K562 (cell line): ENCODE measurements around the gene HNRNPDL. TPM values are rescaled to one million over a fixed set of nuclear protein-coding genes. Genes with fewer than 3 reads are reported as not detected.

Source experiments
- ATAC-seq: fragments of 200-7000 bp; cut with Tn5 transposase; 3 replicates; pipeline ENCODE4 v1.9.1; 2020; ENCODE audit warnings: moderate library complexity
- BruUV-seq: library from RNA; stranded (reverse); fragments of 400-500 nt; replicated peaks from 2 replicates; lab custom pipeline; 2021; lab: Mats Ljungman, UMichigan
- CTCF ChIA-PET: fragments of 300-600 bp; formaldehyde crosslinking; extraction: SDS; loops from one replicate; lab custom pipeline; 2021; ENCODE audit warnings: low intra/inter-chr PET ratio; lab: Yijun Ruan, JAX
- POLR2A ChIA-PET: fragments of 300-600, 350-650 bp; sonication (Branson Sonifier 250); formaldehyde crosslinking; extraction: SDS; loops from one replicate; lab custom pipeline; 2021; ENCODE audit warnings: antibody characterized with exemption, inconsistent platforms; lab: Yijun Ruan, JAX
- DNase-seq, 4 experiments: peaks; one replicate each; pipeline versions ENCODE4 v3.0.0 to v3.0.0-alpha.2; 2011 to 2018; ENCODE audit warnings: low spot score in 3 of 4, mixed read lengths in 3 of 4; ENCODE audit errors: extremely low read depth in 1 of 4
- FAIRE-seq: peaks from 2 replicates; lab custom pipeline; 2011; peaks lifted over from hg19 to GRCh38; lab: Jason Lieb, UNC
- H2AFZ ChIP-seq: 2 replicates; pipeline ENCODE4 v1.6.0; 2011; ENCODE audit warnings: low read depth, low read length, control low read depth, inconsistent platforms
- H3K27ac ChIP-seq: fragments of 200-600 bp; 3 replicates; pipeline ENCODE4 v1.8.0; 2011; ENCODE audit warnings: low read depth, mild to moderate bottlenecking, control low read depth, inconsistent platforms, low read length, moderate library complexity, mixed read lengths; ENCODE audit errors: extremely low read depth
- H3K27me3 ChIP-seq, 2 experiments: fragments of 300-600 bp in 1 of 2; 2 replicates in 1 of 2; 3 replicates in 1 of 2; pipeline versions ENCODE4 v1.6.0 to v1.8.0; 2011; ENCODE audit warnings: inconsistent platforms in 2 of 2, low read length in 2 of 2, mild to moderate bottlenecking in 1 of 2, mixed read lengths in 1 of 2, moderate library complexity in 1 of 2; ENCODE audit not compliant: control insufficient read depth in 2 of 2, insufficient read depth in 2 of 2
- H3K36me3 ChIP-seq: fragments of 300-600 bp; 3 replicates; pipeline ENCODE4 v1.8.0; 2011; ENCODE audit warnings: mild to moderate bottlenecking, low read length, inconsistent platforms; ENCODE audit not compliant: control insufficient read depth, insufficient read depth
- H3K4me1 ChIP-seq, 2 experiments: fragments of 200-600 bp in 1 of 2; replicated peaks in 1 of 2; 2 replicates in 1 of 2; 3 replicates in 1 of 2; pipeline versions ENCODE4 v1.5.1 to v1.8.0; 2011; ENCODE audit warnings: inconsistent platforms in 2 of 2, low read length in 2 of 2, mild to moderate bottlenecking in 1 of 2, mixed read lengths in 1 of 2, moderate library complexity in 1 of 2; ENCODE audit not compliant: control insufficient read depth in 2 of 2, insufficient read depth in 2 of 2
- H3K4me2 ChIP-seq: 2 replicates; pipeline ENCODE4 v1.6.1; 2011; ENCODE audit warnings: low read length, control low read depth, inconsistent platforms, mixed read lengths; ENCODE audit not compliant: insufficient read depth
- H3K4me3 ChIP-seq: fragments of 200-600 bp; sonication (generic), shearing (Covaris generic); 2 replicates; pipeline ENCODE4 v1.5.1; 2016; ENCODE audit warnings: control low read depth, inconsistent platforms
- H3K79me2 ChIP-seq: fragments of 200-600 bp; 3 replicates; pipeline ENCODE4 v1.8.0; 2011; ENCODE audit warnings: low read length, inconsistent platforms; ENCODE audit not compliant: control insufficient read depth, insufficient read depth
- H3K9ac ChIP-seq, 2 experiments: 2 replicates each; pipeline versions ENCODE4 v1.6.0 to v1.6.1; 2011; ENCODE audit warnings: low read depth in 2 of 2, low read length in 2 of 2, control low read depth in 1 of 2, inconsistent platforms in 1 of 2, mild to moderate bottlenecking in 1 of 2, mixed read lengths in 1 of 2; ENCODE audit not compliant: insufficient read depth in 1 of 2
- H3K9me1 ChIP-seq: one replicate; pipeline ENCODE4 v1.6.0; 2011; ENCODE audit warnings: inconsistent platforms, mild to moderate bottlenecking, low read length, moderate library complexity; ENCODE audit not compliant: control insufficient read depth, insufficient read depth
- H3K9me3 ChIP-seq: replicated peaks from 2 replicates; pipeline ENCODE4 v1.5.1; 2011; ENCODE audit warnings: low read depth, low read length, inconsistent platforms; ENCODE audit not compliant: control insufficient read depth, insufficient read depth
- H4K20me1 ChIP-seq: replicated peaks from 2 replicates; pipeline ENCODE4 v1.6.1; 2011; ENCODE audit warnings: low read length, inconsistent platforms, mixed read lengths; ENCODE audit not compliant: control insufficient read depth, insufficient read depth
- HNRNPUL1 ChIP-seq: fragments of 200-400 bp; formaldehyde crosslinking; IDR thresholded peaks from 2 replicates; pipeline ENCODE4 v1.6.1; 2017; ENCODE audit warnings: low read length
- RBM15 ChIP-seq: fragments of 200-400 bp; formaldehyde crosslinking; IDR thresholded peaks from 2 replicates; pipeline ENCODE4 v1.6.1; 2018; ENCODE audit warnings: mild to moderate bottlenecking, low read length, moderate library complexity; ENCODE audit not compliant: insufficient read depth
- SPI1 ChIP-seq: IDR thresholded peaks from 2 replicates; pipeline ENCODE4 v1.6.1; 2011; ENCODE audit warnings: low read depth, low read length, control low read depth, borderline replicate concordance
- WGBS: fragments of 100-300 bp; shearing (Covaris generic); methylation state at CpG from one replicate; pipeline ENCODE4 v1.1.6; 2016; ENCODE audit warnings: low coverage, mixed read lengths; ENCODE audit not compliant: insufficient coverage; ENCODE audit errors: missing lambda C conversion rate; 5-methylcytosine and 5-hydroxymethylcytosine counted together
- in situ Hi-C: fragments of 300-500 bp; cut with MboI; formaldehyde crosslinking; loops from 4 replicates; pipeline ENCODE4 v1.15.0; 2018; ENCODE audit warnings: inconsistent platforms, mixed read lengths
- intact Hi-C: fragments of 100-400 bp; cut with micrococcal nuclease; formaldehyde crosslinking; loops from 2 replicates; pipeline ENCODE4 v1.14.2; 2022
- polyA plus RNA-seq, 8 experiments: library from polyadenylated mRNA; depleted of rRNA in 4 of 8; stranded (reverse) in 5 of 8; unstranded in 3 of 8; fragments of >200 nt; fragmentation: Nextera tagmentation in 2 of 8; fragmentation: Illumina TruSeq in 1 of 8; extraction: Ambion mirVana in 2 of 8; extraction: Trizol in 1 of 8; gene quantifications; 2 replicates each; pipeline versions ENCODE4 v1.2.1 to v1.2.3, GENCODE V29; 2011 to 2014; ENCODE audit warnings: inconsistent platforms in 1 of 8, missing spikeins in 1 of 8
- total RNA-seq, 7 experiments: library from RNA; depleted of rRNA in 6 of 7; stranded (reverse); fragments of >200 nt in 6 of 7; fragmentation: Illumina TruSeq in 2 of 7; extraction: Trizol in 2 of 7; gene quantifications; 2 replicates each; pipeline versions ENCODE4 v1.2.1 to v1.2.3, GENCODE V29; 2011 to 2021; ENCODE audit warnings: low replicate concordance in 1 of 7
- TF ChIP-seq, protein P1 (sequence below): sonication (generic); formaldehyde crosslinking; IDR thresholded peaks from 2 replicates; pipeline ENCODE4 v1.8.1; 2023; ENCODE audit warnings: mild to moderate bottlenecking, missing genetic modification reagents, moderate library complexity

The HNRNPDL gene
- total and polyA plus RNA-seq, 9 of the 15 experiments (the other 6 are each of a cell fraction or from before 2014, with no cell fraction given) = 243 to 652 (median 351) TPM

DNA sequence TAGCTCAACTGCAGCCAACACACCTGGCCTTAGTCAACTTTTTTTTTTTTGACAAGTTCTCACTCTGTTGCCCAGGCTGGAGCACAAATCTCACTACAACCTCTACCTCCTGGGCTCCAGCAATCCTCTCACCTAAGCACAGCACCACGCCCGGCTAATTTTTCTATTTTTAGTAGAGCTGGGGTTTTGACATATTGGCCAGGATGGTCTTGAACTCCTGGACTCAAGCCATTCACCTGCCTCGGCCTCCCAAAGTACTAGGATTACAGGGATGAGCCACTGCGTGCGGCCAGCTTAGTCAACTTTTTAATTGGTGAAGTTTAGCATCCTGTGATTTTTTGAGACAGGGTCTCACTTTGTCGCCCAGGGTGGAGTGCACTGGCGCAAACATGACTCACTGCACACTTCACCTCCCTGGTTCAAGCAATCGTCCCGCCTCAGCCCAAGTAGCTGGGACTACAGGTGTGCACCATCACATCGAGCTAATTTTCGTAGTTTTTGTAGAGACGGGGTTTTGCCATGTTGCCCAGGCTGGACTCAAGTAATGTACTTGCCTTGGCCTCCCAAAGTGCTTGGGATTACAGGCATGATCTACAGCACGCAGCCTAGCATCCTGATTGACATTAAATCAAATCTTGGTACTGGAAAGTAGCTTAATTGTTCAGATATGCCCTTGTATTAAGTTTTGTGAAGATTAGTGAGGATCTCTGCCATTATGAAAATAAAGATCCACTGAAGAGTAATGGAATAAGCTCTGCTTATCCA, 8.3 kb downstream of the HNRNPDL start (continued):
- TF ChIP-seq HNRNPUL1 = peak; percentile 87; the same call in 1 of the 2 replicates
- TF ChIP-seq, protein P1, sequence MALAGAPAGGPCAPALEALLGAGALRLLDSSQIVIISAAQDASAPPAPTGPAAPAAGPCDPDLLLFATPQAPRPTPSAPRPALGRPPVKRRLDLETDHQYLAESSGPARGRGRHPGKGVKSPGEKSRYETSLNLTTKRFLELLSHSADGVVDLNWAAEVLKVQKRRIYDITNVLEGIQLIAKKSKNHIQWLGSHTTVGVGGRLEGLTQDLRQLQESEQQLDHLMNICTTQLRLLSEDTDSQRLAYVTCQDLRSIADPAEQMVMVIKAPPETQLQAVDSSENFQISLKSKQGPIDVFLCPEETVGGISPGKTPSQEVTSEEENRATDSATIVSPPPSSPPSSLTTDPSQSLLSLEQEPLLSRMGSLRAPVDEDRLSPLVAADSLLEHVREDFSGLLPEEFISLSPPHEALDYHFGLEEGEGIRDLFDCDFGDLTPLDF (CRISPR knock-in tag) = peak; percentile 54; the same call in 1 of the 2 replicates

DNA sequence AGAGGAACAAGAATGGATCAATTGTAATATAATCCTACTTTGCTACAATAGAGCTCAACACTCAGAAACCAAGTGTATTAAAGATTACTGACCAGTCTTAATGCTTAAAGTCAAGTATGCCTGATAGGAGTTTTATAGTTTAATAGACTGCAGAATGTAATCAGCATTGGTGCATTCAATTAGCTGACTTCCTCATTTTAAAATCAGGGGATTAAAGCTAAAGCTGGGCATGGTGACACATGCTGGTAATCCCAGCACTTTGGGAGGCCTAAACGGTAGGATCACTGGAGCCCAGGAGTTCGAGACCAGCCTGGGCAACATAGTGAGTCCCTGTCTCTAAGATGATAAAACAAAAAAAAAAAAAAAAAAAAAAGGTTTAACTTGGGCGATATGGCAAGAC, 10.8 kb downstream of the HNRNPDL start:
- Histone ChIP-seq H3K9ac (no peak overlapping the region), H3K4me1 (0 out of 5 replicates have a peak, but pooled peaks cover 0 to 2% of the 10 kb centered on the region in 2 experiments), H3K79me2 (no peaks in the 10 kb centered on the region), H4K20me1 (0 out of 2 replicates have a peak, but pooled peaks cover 11% of the 10 kb centered on the region), H3K9me3 (no peaks in the 10 kb centered on the region), H3K4me3 (no peak overlapping the region), H3K4me2 (no peak overlapping the region), H2AFZ (no peak overlapping the region), H3K27ac (no peak overlapping the region), H3K27me3 (no peaks in the 10 kb centered on the region), H3K36me3 (peaks cover 11% of the 10 kb centered on the region), H3K9me1 (no peaks in the 10 kb centered on the region)
- TF ChIP-seq RBM15 (no peak), SPI1 (peak; percentile 86)
- in situ Hi-C loops = no loop called here
- ChIA-PET POLR2A (interaction anchor here (0.9 to 1.9 kb wide), 2 partner anchors 10 to 45 kb away, joined by 3 to 13 read pairs; no protein-coding TSS in a partner anchor), CTCF (no interaction called here)
- intact Hi-C loops = no loop called here
- no peak for FAIRE-seq
- WGBS = 38% methylated on average over 2 of the region's 3 CpGs
- no TSS peak for BruUV-seq
- ATAC-seq = no peak
- DNase-seq = no peak
